HL-60 (cell line): ENCODE results near the gene ZDHHC24.

ENCODE experiments used
- DNase-seq, 2 experiments: peaks; one replicate each; pipeline ENCODE4 v3.0.0-alpha.2; 2010 to 2020; ENCODE audit warnings: low read depth in 1 of 2, low spot score in 1 of 2
- H3K27ac ChIP-seq: fragments of 250-450 bp; sonication (Bioruptor Pico); replicated peaks from 2 replicates; pipeline ENCODE4 v1.5.1; 2020; ENCODE audit warnings: mild to moderate bottlenecking, moderate library complexity
- H3K27me3 ChIP-seq: fragments of 250-450 bp; sonication (Bioruptor Pico); 2 replicates; pipeline ENCODE4 v1.5.1; 2021; ENCODE audit warnings: mild to moderate bottlenecking, moderate library complexity; ENCODE audit not compliant: insufficient read depth, poor library complexity, severe bottlenecking
- H3K4me3 ChIP-seq: replicated peaks from 2 replicates; pipeline ENCODE4 v1.5.1; 2011; ENCODE audit warnings: mild to moderate bottlenecking, control low read depth, low read length; ENCODE audit not compliant: insufficient read depth
- CTCF ChIP-seq: IDR thresholded peaks from one replicate; pipeline ENCODE4 v1.5.1; 2011; ENCODE audit warnings: low read length, control low read depth, inconsistent platforms; ENCODE audit not compliant: insufficient read depth
- GABPA ChIP-seq: IDR thresholded peaks from 2 replicates; pipeline ENCODE4 v1.6.1; 2012; ENCODE audit warnings: low read depth
- POLR2AphosphoS5 ChIP-seq: IDR thresholded peaks from 2 replicates; pipeline ENCODE4 v1.6.1; 2012; ENCODE audit warnings: low read depth
- REST ChIP-seq: IDR thresholded peaks from 2 replicates; pipeline ENCODE4 v1.6.1; 2012; ENCODE audit warnings: low read depth; ENCODE audit not compliant: insufficient replicate concordance
- SPI1 ChIP-seq: IDR thresholded peaks from 2 replicates; pipeline ENCODE4 v1.6.1; 2012; ENCODE audit warnings: low read depth, mild to moderate bottlenecking, borderline replicate concordance

Gene ZDHHC24

GRCh38 chr11:66562907-66563583, 17.2 kb upstream of the ZDHHC24 start:
- peaks cover 8% of the 10 kb centered on the region for H3K27me3 ChIP-seq
- H3K4me3 ChIP-seq = no peak overlapping the region
- H3K27ac ChIP-seq = no peak overlapping the region
- DNase-seq = no peak
- TF ChIP-seq SPI1 (no peak), CTCF (no peak), POLR2AphosphoS5 (no peak), GABPA (no peak), REST (no peak)

- Histone ChIP-seq H3K4me3 (no peak overlapping the region), H3K27me3 (peaks cover 2% of the 10 kb centered on the region), H3K27ac (no peak overlapping the region)
- no peak for TF ChIP-seq CTCF
- TF ChIP-seq GABPA = no peak
- TF ChIP-seq SPI1 = no peak
- TF ChIP-seq POLR2AphosphoS5 = no peak
- TF ChIP-seq REST = no peak
- no peak for DNase-seq
Observed at GRCh38 chr11:66562275-66562674, 16.4 kb upstream of the ZDHHC24 start.

- no peak for TF ChIP-seq POLR2AphosphoS5
- TF ChIP-seq SPI1 = no peak
- TF ChIP-seq CTCF = no peak
- TF ChIP-seq GABPA = no peak
- TF ChIP-seq REST = no peak
- no peak overlapping the region for H3K4me3 ChIP-seq
- DNase-seq = no peak
- H3K27me3 ChIP-seq = peaks cover under 1% of the 10 kb centered on the region
- H3K27ac ChIP-seq = no peak overlapping the region
Observed at GRCh38 chr11:66561975-66562248, 16.1 kb upstream of the ZDHHC24 start.
